ENCODE results near the gene PLAAT3. TPM values are rescaled to one million over a fixed set of nuclear protein-coding genes. Genes with fewer than 3 reads are reported as not detected.

Gene PLAAT3
- total RNA-seq, 2 experiments from 2014 or later, result 15.8 to 17.3 TPM

- H3K36me3 Mint-ChIP-seq, result no peaks in the 10 kb centered on the region
- H3K4me1 Mint-ChIP-seq, result peaks cover 18% of the 10 kb centered on the region
- peaks cover 4% of the 10 kb centered on the region for H3K27me3 Mint-ChIP-seq
- H3K9me3 Mint-ChIP-seq, result peaks cover 13% of the 10 kb centered on the region
- ATAC-seq (ENCODE audit: low read depth), result no peak
- no peak overlapping the region for H3K27ac Mint-ChIP-seq
- POLR2A ChIA-PET, result no interaction called here
- H3K4me3 Mint-ChIP-seq, result no peak overlapping the region
- no peak for DNase-seq
Measured at GRCh38 chr11:63527667-63528066, 86.6 kb downstream of the PLAAT3 start.

Other genes starting within 250 kb of the PLAAT3 start
- gene SLC22A9, start 244.6 kb downstream of the PLAAT3 start, total RNA-seq, result not detected
- gene PLAAT5, start 123.3 kb downstream of the PLAAT3 start, total RNA-seq, result under 1 TPM; 0.43 to 0.44 TPM
- gene LGALS12, start 108.3 kb downstream of the PLAAT3 start, total RNA-seq, result not detected
- gene PLAAT4, start 77.6 kb downstream of the PLAAT3 start, total RNA-seq, result 100 to 1,000 TPM; 156 to 158 TPM
- under 1 TPM in 1 of 2 experiments, not detected in 1; 0.58 TPM for gene PLAAT2, start 51.1 kb downstream of the PLAAT3 start, total RNA-seq
- 10 to 100 TPM; 36.7 to 38.1 TPM for gene ATL3, start 56.9 kb upstream of the PLAAT3 start, total RNA-seq
- gene RTN3, start 67.1 kb upstream of the PLAAT3 start, total RNA-seq, result 10 to 100 TPM; 50.8 to 51.1 TPM
- 1 to 10 TPM; 4.7 to 5.0 TPM for gene ZFTA, start 154.3 kb upstream of the PLAAT3 start, total RNA-seq
- gene SPINDOC, start 199.0 kb upstream of the PLAAT3 start, total RNA-seq, result 10 to 100 TPM; 35.1 to 35.2 TPM
- 10 to 100 TPM; 60.6 to 62.3 TPM for gene MARK2, start 224.7 kb upstream of the PLAAT3 start, total RNA-seq

All from activated naive CD8-positive, alpha-beta T cell treated with anti-CD3 and anti-CD28 coated beads, Interleukin-2, amount 10 ng/mL, durations not matched to agents 7 days and 5 days (primary cell).